Measurements from ENCODE around the gene RTN4IP1. TPM values are rescaled to one million over a fixed set of nuclear protein-coding genes. Genes with fewer than 3 reads are reported as not detected.

The RTN4IP1 gene
- total and polyA plus RNA-seq, 9 of the 15 experiments (the other 6 are each of a cell fraction or from before 2014, with no cell fraction given): 17.9 to 46.0 (median 22.2) TPM

- in situ Hi-C loops (cut with MboI): no loop called here
- no peak for DNase-seq (ENCODE audit: extremely low read depth in 1 of 4, low spot score in 3 of 4)
- H3K27me3 ChIP-seq (ENCODE audit: control insufficient read depth in 2 of 2, insufficient read depth in 2 of 2, low read length in 2 of 2): no peaks in the 10 kb centered on the region
- H3K4me1 ChIP-seq (replicated peaks in 1 of 2; ENCODE audit: control insufficient read depth in 2 of 2, insufficient read depth in 2 of 2, low read length in 2 of 2): peaks cover 0 to 3% of the 10 kb centered on the region in 2 experiments; a peak in 1 of 5 replicates
- H3K9me1 ChIP-seq (ENCODE audit: control insufficient read depth, insufficient read depth, low read length): no peaks in the 10 kb centered on the region
- H3K9ac ChIP-seq (ENCODE audit: insufficient read depth in 1 of 2, low read depth in 2 of 2, low read length in 2 of 2): no peak overlapping the region
- BruUV-seq (replicated peaks): no TSS peak
- POLR2A ChIA-PET: interaction anchor here (0.6 kb wide), 1 partner anchor 29 kb away, joined by 3 read pairs; no protein-coding TSS in a partner anchor
- H3K9me3 ChIP-seq (replicated peaks; ENCODE audit: control insufficient read depth, insufficient read depth, low read depth, low read length): no peaks in the 10 kb centered on the region
- no peak overlapping the region for H3K4me2 ChIP-seq (ENCODE audit: insufficient read depth, low read length)
- WGBS (ENCODE audit: insufficient coverage, low coverage, missing lambda C conversion rate): 98% methylated on average over 4 of the region's 4 CpGs
- no peaks in the 10 kb centered on the region for H4K20me1 ChIP-seq (replicated peaks; ENCODE audit: control insufficient read depth, insufficient read depth, low read length)
- H3K27ac ChIP-seq (ENCODE audit: extremely low read depth, low read depth, low read length): no peak overlapping the region
- H3K36me3 ChIP-seq (ENCODE audit: control insufficient read depth, insufficient read depth, low read length): peaks cover 73% of the 10 kb centered on the region
- no peak for FAIRE-seq
- ATAC-seq: no peak
- peaks cover 22% of the 10 kb centered on the region for H3K79me2 ChIP-seq (ENCODE audit: control insufficient read depth, insufficient read depth, low read length)
- no peak overlapping the region for H3K4me3 ChIP-seq
- CTCF ChIA-PET (ENCODE audit: low intra/inter-chr PET ratio): no interaction called here
- no peak overlapping the region for H2AFZ ChIP-seq (ENCODE audit: low read depth, low read length)
- intact Hi-C loops (cut with micrococcal nuclease): no loop called here
- TF ChIP-seq ZNF561 (CRISPR knock-in tag; conservative IDR thresholded peaks at IDR 0.05): no peak
- TF ChIP-seq BDP1 (IDR thresholded peaks at IDR 0.05; ENCODE audit: insufficient read depth, insufficient read length): no peak
- no peak for TF ChIP-seq HDGF (IDR thresholded peaks at IDR 0.05)
- no peak for TF ChIP-seq ZNF280B (CRISPR knock-in tag; IDR thresholded peaks at IDR 0.05)
- no peak for TF ChIP-seq ILF3 (IDR thresholded peaks at IDR 0.05; ENCODE audit: borderline replicate concordance)
- TF ChIP-seq HOMEZ (CRISPR knock-in tag; IDR thresholded peaks at IDR 0.05): no peak
- TF ChIP-seq PBX2 (CRISPR knock-in tag; IDR thresholded peaks at IDR 0.05; ENCODE audit: low read depth): no peak
- TF ChIP-seq PBX2 (tag; conservative IDR thresholded peaks at IDR 0.05; ENCODE audit: low read depth): no peak
- no peak for TF ChIP-seq NCOA1 (IDR thresholded peaks at IDR 0.05; ENCODE audit: low read depth)
- TF ChIP-seq SIRT6 (IDR thresholded peaks at IDR 0.05; ENCODE audit: low read depth, low read length): no peak
- TF ChIP-seq UBTF (IDR thresholded peaks at IDR 0.05; ENCODE audit: borderline replicate concordance in 1 of 2, low read depth in 2 of 2, low read length in 2 of 2): no peak
- TF ChIP-seq MLX (CRISPR knock-in tag; conservative IDR thresholded peaks at IDR 0.05): no peak
Observed at GRCh38 chr6:106642476-106642875, 13.2 kb upstream of the RTN4IP1 start.

All from K562 (cell line).